Measurements from ENCODE around the gene PPP1R14C.

GRCh38 chr6:150179030-150179429 lies 36.2 kb downstream of the PPP1R14C start:
- TF ChIP-seq TAF1 (IDR thresholded peaks at IDR 0.05; ENCODE audit: low read depth): no peak
- TF ChIP-seq, protein P1, sequence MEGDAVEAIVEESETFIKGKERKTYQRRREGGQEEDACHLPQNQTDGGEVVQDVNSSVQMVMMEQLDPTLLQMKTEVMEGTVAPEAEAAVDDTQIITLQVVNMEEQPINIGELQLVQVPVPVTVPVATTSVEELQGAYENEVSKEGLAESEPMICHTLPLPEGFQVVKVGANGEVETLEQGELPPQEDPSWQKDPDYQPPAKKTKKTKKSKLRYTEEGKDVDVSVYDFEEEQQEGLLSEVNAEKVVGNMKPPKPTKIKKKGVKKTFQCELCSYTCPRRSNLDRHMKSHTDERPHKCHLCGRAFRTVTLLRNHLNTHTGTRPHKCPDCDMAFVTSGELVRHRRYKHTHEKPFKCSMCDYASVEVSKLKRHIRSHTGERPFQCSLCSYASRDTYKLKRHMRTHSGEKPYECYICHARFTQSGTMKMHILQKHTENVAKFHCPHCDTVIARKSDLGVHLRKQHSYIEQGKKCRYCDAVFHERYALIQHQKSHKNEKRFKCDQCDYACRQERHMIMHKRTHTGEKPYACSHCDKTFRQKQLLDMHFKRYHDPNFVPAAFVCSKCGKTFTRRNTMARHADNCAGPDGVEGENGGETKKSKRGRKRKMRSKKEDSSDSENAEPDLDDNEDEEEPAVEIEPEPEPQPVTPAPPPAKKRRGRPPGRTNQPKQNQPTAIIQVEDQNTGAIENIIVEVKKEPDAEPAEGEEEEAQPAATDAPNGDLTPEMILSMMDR (IDR thresholded peaks at IDR 0.05; ENCODE audit: poor library complexity, severe bottlenecking): no peak
- no peak for TF ChIP-seq RAD21 (conservative IDR thresholded peaks at IDR 0.05)
- TF ChIP-seq EZH2 (IDR thresholded peaks at IDR 0.05; ENCODE audit: borderline replicate concordance, insufficient read depth, low read length, poor library complexity, severe bottlenecking): no peak
- TF ChIP-seq, protein P2, sequence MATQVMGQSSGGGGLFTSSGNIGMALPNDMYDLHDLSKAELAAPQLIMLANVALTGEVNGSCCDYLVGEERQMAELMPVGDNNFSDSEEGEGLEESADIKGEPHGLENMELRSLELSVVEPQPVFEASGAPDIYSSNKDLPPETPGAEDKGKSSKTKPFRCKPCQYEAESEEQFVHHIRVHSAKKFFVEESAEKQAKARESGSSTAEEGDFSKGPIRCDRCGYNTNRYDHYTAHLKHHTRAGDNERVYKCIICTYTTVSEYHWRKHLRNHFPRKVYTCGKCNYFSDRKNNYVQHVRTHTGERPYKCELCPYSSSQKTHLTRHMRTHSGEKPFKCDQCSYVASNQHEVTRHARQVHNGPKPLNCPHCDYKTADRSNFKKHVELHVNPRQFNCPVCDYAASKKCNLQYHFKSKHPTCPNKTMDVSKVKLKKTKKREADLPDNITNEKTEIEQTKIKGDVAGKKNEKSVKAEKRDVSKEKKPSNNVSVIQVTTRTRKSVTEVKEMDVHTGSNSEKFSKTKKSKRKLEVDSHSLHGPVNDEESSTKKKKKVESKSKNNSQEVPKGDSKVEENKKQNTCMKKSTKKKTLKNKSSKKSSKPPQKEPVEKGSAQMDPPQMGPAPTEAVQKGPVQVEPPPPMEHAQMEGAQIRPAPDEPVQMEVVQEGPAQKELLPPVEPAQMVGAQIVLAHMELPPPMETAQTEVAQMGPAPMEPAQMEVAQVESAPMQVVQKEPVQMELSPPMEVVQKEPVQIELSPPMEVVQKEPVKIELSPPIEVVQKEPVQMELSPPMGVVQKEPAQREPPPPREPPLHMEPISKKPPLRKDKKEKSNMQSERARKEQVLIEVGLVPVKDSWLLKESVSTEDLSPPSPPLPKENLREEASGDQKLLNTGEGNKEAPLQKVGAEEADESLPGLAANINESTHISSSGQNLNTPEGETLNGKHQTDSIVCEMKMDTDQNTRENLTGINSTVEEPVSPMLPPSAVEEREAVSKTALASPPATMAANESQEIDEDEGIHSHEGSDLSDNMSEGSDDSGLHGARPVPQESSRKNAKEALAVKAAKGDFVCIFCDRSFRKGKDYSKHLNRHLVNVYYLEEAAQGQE (IDR thresholded peaks at IDR 0.05; ENCODE audit: borderline replicate concordance): no peak
- TF ChIP-seq SMC3 (conservative IDR thresholded peaks at IDR 0.05; ENCODE audit: poor library complexity): no peak
- no peak for TF ChIP-seq EP300 (conservative IDR thresholded peaks at IDR 0.05; ENCODE audit: poor library complexity, severe bottlenecking)
- TF ChIP-seq POLR2AphosphoS5 (IDR thresholded peaks at IDR 0.05): no peak

Measured in neural cell (in vitro differentiated cells).